ENCODE measurements around the gene FLNB.

DNA sequence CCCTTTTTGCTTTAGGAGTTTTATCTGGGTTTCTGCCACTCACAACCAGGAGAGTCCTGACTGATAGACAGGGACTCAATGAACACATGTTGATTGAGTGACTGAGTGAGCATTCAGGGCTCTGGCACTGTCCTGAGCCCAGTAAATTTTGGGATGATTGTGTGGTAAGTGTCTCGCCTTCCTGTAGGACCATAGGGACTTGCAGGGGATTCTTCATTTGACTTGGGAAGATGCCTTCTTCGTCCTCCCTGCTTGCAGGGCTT is 22.3 kb upstream of the FLNB start:
- TF ChIP-seq, protein P1, sequence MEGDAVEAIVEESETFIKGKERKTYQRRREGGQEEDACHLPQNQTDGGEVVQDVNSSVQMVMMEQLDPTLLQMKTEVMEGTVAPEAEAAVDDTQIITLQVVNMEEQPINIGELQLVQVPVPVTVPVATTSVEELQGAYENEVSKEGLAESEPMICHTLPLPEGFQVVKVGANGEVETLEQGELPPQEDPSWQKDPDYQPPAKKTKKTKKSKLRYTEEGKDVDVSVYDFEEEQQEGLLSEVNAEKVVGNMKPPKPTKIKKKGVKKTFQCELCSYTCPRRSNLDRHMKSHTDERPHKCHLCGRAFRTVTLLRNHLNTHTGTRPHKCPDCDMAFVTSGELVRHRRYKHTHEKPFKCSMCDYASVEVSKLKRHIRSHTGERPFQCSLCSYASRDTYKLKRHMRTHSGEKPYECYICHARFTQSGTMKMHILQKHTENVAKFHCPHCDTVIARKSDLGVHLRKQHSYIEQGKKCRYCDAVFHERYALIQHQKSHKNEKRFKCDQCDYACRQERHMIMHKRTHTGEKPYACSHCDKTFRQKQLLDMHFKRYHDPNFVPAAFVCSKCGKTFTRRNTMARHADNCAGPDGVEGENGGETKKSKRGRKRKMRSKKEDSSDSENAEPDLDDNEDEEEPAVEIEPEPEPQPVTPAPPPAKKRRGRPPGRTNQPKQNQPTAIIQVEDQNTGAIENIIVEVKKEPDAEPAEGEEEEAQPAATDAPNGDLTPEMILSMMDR (IDR thresholded peaks at IDR 0.05) = no peak
- TF ChIP-seq SIN3A (IDR thresholded peaks at IDR 0.05; ENCODE audit: borderline replicate concordance, insufficient read depth, low read depth, low read length) (no peak), POLR2AphosphoS5 (IDR thresholded peaks at IDR 0.05; ENCODE audit: low read depth, low read length) (no peak)

Data from Panc1 (cell line).